Heart right ventricle (tissue), 16 donors: ENCODE measurements around the gene CLMP. TPM values are rescaled to one million over a fixed set of nuclear protein-coding genes. Genes with fewer than 3 reads are reported as not detected.

Experiments
- ATAC-seq, 8 donors: fragments of 200-7000 bp; cut with Tn5 transposase; one replicate each; pipeline ENCODE4 v1.9.1; 2020; ENCODE audit warnings: mild to moderate bottlenecking in 8 of 8, moderate library complexity in 8 of 8, moderate number of reproducible peaks in 1 of 8
- DNase-seq, 2 donors: peaks; one replicate each; pipeline ENCODE4 v3.0.0-alpha.2; 2020
- H3K27ac ChIP-seq, 10 donors: fragments of 200-600 bp; sonication (generic) in 2 of 10; one replicate each; pipeline versions ENCODE4 v1.5.0 to v1.8.0; 2020 to 2022; ENCODE audit warnings: mild to moderate bottlenecking in 3 of 10
- H3K27me3 ChIP-seq, 7 donors: fragments of 200-600 bp; one replicate each; pipeline ENCODE4 v1.8.0; 2021 to 2022; ENCODE audit warnings: mild to moderate bottlenecking in 2 of 7
- H3K36me3 ChIP-seq, 9 donors: fragments of 200-600 bp; sonication (generic) in 1 of 9; one replicate each; pipeline versions ENCODE4 v1.5.0 to v1.8.0; 2020 to 2022; ENCODE audit warnings: mild to moderate bottlenecking in 2 of 9
- H3K4me1 ChIP-seq, 9 donors: fragments of 200-600 bp; sonication (generic) in 1 of 9; one replicate each; pipeline versions ENCODE4 v1.5.0 to v1.8.0; 2020 to 2022; ENCODE audit warnings: mild to moderate bottlenecking in 4 of 9
- H3K4me3 ChIP-seq, 10 donors: fragments of 200-600 bp; sonication (generic) in 2 of 10; one replicate each; pipeline versions ENCODE4 v1.5.0 to v1.8.0; 2020 to 2022; ENCODE audit warnings: mild to moderate bottlenecking in 7 of 10, moderate library complexity in 2 of 10
- H3K9me3 ChIP-seq, 11 donors: fragments of 200-600 bp in 10 of 11; sonication (generic) in 2 of 11; one replicate each; pipeline versions ENCODE4 v1.5.0 to v1.8.0; 2013 to 2022; ENCODE audit warnings: mild to moderate bottlenecking in 2 of 11, control low read depth in 1 of 11, moderate library complexity in 1 of 11
- WGBS, 2 donors: extraction: QIAGEN DNeasy Blood & Tissue Kit; methylation state at CpG; one replicate each; pipeline ENCODE4 v1.1.7; 2013; ENCODE audit warnings: inconsistent platforms in 1 of 2; 5-methylcytosine and 5-hydroxymethylcytosine counted together
- intact Hi-C, 10 donors: fragments of 100-400 bp; cut with DNase I; formaldehyde crosslinking; loops; one replicate each; pipeline versions ENCODE4 v1.11.1 to v1.14.2; 2022
- polyA plus RNA-seq, 2 donors: library from polyadenylated mRNA; stranded (reverse); fragments of 200-250 nt; gene quantifications; one replicate each; pipeline ENCODE4 v1.2.3, GENCODE V29; 2013
- total RNA-seq, 10 donors: library from RNA; stranded (reverse); fragmentation: NEBNext Ultra II Directional in 3 of 10; extraction: Animal tissue kit (Norgen Biotek cat#: 25700) in 3 of 10; gene quantifications; one replicate each; pipeline versions ENCODE4 v1.2.1 to v1.2.4, GENCODE V29; 2021 to 2023
- TF ChIP-seq, protein P1 (sequence below), 9 donors: fragments of 200-600 bp; sonication (generic) in 2 of 9; IDR thresholded peaks; one replicate each; pipeline versions ENCODE4 v1.5.0 to v1.8.0; 2021 to 2022; ENCODE audit warnings: antibody characterized with exemption in 9 of 9, mild to moderate bottlenecking in 5 of 9, moderate library complexity in 1 of 9
- donor health status: Arrhythmogenic right ventricular cardiomyopathy.
- donor health status: ischemic (EF 13 %, LVEDD 7.1; RV severe dilation, severe dysfunction).
- donor health status: healthy with polysubstance abuse.
- donor health status: DM: no; HTN: yes; CAD: no.
- donor health status: DM: no; HTN: no; CAD: no.
- donor health status: ischemic (EF 25% LVEDD 6.9; RV normal size, moderate dysfunction).
- donor health status: ischemic (EF 25% LVEDD 5.7; RV mildly dilated, moderate dysfunction).
- donor health status: healthy.
- donor health status: DM: yes; HTN: yes; CAD: no.
- donor health status: Ischemic cardiomyopathy.
- donor health status: ischemic (EF 35%, LVEDD 5.7; RV mildly dilated, moderate dysfunction).
- donor health status: nonischemic (EF 11% LVEDD 7.7; RV severe dilation, severe dysfunction).
- donor health status: DM: yes; HTN: yes; CAD: no.
- donor health status: PGD.
- donor health status: ischemic (EF 29% LVEDD 5.4; RV normal size, mild dysfunction).
- donor health status: nonischemic (EF 23%, LVEDD 6.1; RV moderate dilation, normal function).

CLMP gene
- total and polyA plus RNA-seq, 12 donors, result 1.9 to 16.9 (median 5.2) TPM

DNA sequence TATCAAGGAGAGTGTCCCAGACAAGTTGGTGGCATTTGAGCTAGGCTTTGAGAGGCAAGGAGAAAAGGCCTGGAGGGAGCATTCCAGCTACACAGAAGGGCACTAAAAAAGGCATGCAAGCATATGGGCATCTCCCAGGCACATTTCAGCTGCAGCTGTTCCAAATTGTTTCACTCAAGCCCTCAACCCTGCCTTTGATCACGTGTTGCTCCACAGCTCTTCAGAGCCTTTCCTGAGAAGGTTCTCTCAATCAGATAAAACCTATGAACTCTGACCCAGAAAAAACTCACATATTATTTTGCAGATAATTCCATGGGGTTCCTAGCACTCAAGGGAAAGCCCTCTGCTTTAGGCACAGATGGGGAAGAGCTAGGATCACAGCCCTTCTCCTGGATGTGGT lies 108.7 kb downstream of the CLMP start:
- ATAC-seq, result no peak

DNA sequence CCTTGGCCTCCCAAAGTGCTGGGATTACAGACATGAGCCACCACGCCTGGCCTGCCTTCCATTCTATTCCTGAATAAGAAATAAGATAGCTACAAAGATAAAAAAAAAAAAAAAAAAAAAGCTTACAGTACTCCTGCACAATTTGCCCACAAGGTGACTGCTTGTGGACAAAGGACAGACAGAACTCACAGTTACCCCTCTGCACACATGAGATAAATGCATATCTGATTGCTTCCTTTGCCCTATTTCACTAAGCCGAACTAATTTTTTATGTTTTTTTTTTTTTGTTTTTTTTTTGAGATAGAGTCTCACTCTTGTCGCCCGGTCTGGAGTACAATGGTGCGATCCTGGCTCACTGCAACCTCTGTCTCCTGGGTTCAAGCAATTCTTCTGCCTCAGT lies 109.6 kb downstream of the CLMP start:
- 99% methylated on average over 5 of the region's 5 CpGs for WGBS, 2 donors
- no peak overlapping the region for H3K27ac ChIP-seq
- H3K4me1 ChIP-seq, result peaks cover 6 to 23% (median 15%) of the 10 kb centered on the region in 9 donors
- no peak for ATAC-seq
- no peaks in the 10 kb centered on the region for H3K36me3 ChIP-seq
- H3K9me3 ChIP-seq, result peaks cover 0 to 7% (median 0%) of the 10 kb centered on the region in 11 donors
- DNase-seq, result no peak
- intact Hi-C loops, result no loop called here
- TF ChIP-seq, protein P1, sequence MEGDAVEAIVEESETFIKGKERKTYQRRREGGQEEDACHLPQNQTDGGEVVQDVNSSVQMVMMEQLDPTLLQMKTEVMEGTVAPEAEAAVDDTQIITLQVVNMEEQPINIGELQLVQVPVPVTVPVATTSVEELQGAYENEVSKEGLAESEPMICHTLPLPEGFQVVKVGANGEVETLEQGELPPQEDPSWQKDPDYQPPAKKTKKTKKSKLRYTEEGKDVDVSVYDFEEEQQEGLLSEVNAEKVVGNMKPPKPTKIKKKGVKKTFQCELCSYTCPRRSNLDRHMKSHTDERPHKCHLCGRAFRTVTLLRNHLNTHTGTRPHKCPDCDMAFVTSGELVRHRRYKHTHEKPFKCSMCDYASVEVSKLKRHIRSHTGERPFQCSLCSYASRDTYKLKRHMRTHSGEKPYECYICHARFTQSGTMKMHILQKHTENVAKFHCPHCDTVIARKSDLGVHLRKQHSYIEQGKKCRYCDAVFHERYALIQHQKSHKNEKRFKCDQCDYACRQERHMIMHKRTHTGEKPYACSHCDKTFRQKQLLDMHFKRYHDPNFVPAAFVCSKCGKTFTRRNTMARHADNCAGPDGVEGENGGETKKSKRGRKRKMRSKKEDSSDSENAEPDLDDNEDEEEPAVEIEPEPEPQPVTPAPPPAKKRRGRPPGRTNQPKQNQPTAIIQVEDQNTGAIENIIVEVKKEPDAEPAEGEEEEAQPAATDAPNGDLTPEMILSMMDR (IDR thresholded peaks at IDR 0.05), result no peak
- no peak overlapping the region for H3K4me3 ChIP-seq
- H3K27me3 ChIP-seq, result no peaks in the 10 kb centered on the region

More for the DNA sequence above, 108.7 kb downstream of the CLMP start:
- WGBS, 2 donors, result 50 to 76% methylated on average over 1 of the region's 1 CpG
- Histone ChIP-seq H3K9me3 (peaks cover 0 to 7% (median 0%) of the 10 kb centered on the region in 11 donors), H3K36me3 (no peaks in the 10 kb centered on the region), H3K27ac (peak overlapping the region in 1 of 10 donors; percentile 3), H3K4me1 (peaks cover 6 to 23% (median 15%) of the 10 kb centered on the region in 9 donors), H3K4me3 (no peak overlapping the region), H3K27me3 (no peaks in the 10 kb centered on the region)
- DNase-seq, result no peak
- TF ChIP-seq, protein P1 (IDR thresholded peaks at IDR 0.05), result no peak
- intact Hi-C loops, result no loop called here

DNA sequence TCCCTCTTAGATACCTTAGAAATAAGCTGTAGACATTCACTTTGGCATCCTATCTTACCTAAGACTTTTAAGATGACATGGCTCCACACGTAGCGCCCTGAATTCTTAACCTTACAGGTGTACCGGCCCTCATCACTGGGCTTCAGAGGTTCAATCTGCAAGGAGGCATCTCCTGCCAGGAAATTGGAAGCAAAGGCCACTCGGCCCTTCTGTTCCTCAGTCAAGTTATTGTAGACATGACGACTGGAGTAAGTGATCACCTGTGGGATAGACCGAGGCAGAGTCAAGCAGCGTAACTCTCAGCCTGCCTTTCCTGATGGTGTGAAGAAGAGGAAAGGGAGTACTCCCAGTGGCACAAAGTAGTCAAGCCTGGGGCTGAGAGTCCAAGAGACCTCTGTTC lies 110.6 kb downstream of the CLMP start:
- no peak overlapping the region for H3K4me3 ChIP-seq

DNA sequence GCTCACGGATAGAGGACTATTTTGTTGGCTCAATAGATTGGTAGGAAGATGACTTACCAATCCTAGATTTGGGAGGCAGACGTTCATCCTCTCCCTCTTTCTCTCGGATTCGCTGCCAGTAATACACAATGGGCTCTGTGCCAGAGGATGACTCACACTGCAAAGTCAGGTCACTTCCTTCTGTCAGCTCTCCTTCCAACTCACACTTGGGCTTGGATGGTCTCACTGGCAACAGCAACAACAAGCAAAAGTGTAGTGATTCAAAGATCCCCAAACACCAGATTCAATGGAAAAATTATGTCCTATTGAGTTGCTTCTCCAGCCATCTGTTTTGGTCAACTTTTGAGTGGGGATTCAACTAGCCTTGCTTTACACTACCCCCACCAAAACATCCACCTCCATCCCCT lies 111.4 kb downstream of the CLMP start:
- peaks cover 0 to 7% (median 0%) of the 10 kb centered on the region in 11 donors for H3K9me3 ChIP-seq
- TF ChIP-seq, protein P1 (IDR thresholded peaks at IDR 0.05), result no peak
- H3K27ac ChIP-seq, result peak overlapping the region in 9 of 10 donors; percentile 33 to 70 (median 57)
- peak; percentile 78 to 94 (median 90) for ATAC-seq
- peaks cover 6 to 23% (median 15%) of the 10 kb centered on the region in 9 donors for H3K4me1 ChIP-seq
- no peaks in the 10 kb centered on the region for H3K36me3 ChIP-seq
- peak overlapping the region in 1 of 10 donors; percentile 5 for H3K4me3 ChIP-seq
- intact Hi-C loops, result no loop called here
- WGBS, 2 donors, result 3 to 7% methylated on average over 4 of the region's 4 CpGs
- H3K27me3 ChIP-seq, result no peaks in the 10 kb centered on the region
- DNase-seq, result peak; percentile 60 to 94

More for the DNA sequence above, 110.6 kb downstream of the CLMP start:
- Histone ChIP-seq H3K36me3 (no peaks in the 10 kb centered on the region), H3K9me3 (peaks cover 0 to 7% (median 0%) of the 10 kb centered on the region in 11 donors), H3K27ac (peak overlapping the region in 2 of 10 donors; percentile 33 to 70), H3K4me1 (peaks cover 6 to 23% (median 15%) of the 10 kb centered on the region in 9 donors), H3K27me3 (no peaks in the 10 kb centered on the region)
- WGBS, 2 donors, result 98% methylated on average over 7 of the region's 7 CpGs
- TF ChIP-seq, protein P1 (IDR thresholded peaks at IDR 0.05), result no peak
- ATAC-seq (no peak), DNase-seq (no peak)
- intact Hi-C loops, result no loop called here
